ENCODE results near the gene TIAM2. TPM values are rescaled to one million over a fixed set of nuclear protein-coding genes. Genes with fewer than 3 reads are reported as not detected.

TIAM2 gene
- total and polyA plus RNA-seq, 2 experiments from 2014 or later: 5.5 to 16.9 TPM

GRCh38 chr6:155021680-155022079, 26.6 kb downstream of the TIAM2 start:
- no peaks in the 10 kb centered on the region for H3K79me2 ChIP-seq
- WGBS (ENCODE audit: low lambda C conversion rate, missing lambda C conversion rate): 61% methylated on average over 5 of the region's 5 CpGs
- H3K27me3 ChIP-seq: no peaks in the 10 kb centered on the region
- TF ChIP-seq EZH2phosphoT487 (IDR thresholded peaks at IDR 0.05; ENCODE audit: low read depth, severe bottlenecking, unreplicated experiment): no peak
- DNase-seq (ENCODE audit: low spot score): no peak
- no peak overlapping the region for H3K27ac ChIP-seq
- no peaks in the 10 kb centered on the region for H3K9me3 ChIP-seq (ENCODE audit: low read depth)
- H2AFZ ChIP-seq: no peak overlapping the region
- no peak overlapping the region for H3K4me2 ChIP-seq
- no peaks in the 10 kb centered on the region for H4K20me1 ChIP-seq (ENCODE audit: insufficient read depth, poor library complexity, severe bottlenecking)
- H3K4me1 ChIP-seq (ENCODE audit: insufficient read depth): no peaks in the 10 kb centered on the region
- H3K9me2 ChIP-seq (replicated peaks; ENCODE audit: insufficient read depth): no peaks in the 10 kb centered on the region
- no peaks in the 10 kb centered on the region for H3K36me3 ChIP-seq (replicated peaks; ENCODE audit: insufficient read depth, low read depth)
- H3K4me3 ChIP-seq: no peak overlapping the region

- Histone ChIP-seq H3K4me2 (no peak overlapping the region), H3K36me3 (replicated peaks; ENCODE audit: insufficient read depth, low read depth) (no peaks in the 10 kb centered on the region), H2AFZ (no peak overlapping the region), H4K20me1 (ENCODE audit: insufficient read depth, poor library complexity, severe bottlenecking) (no peaks in the 10 kb centered on the region), H3K4me1 (ENCODE audit: insufficient read depth) (no peaks in the 10 kb centered on the region), H3K4me3 (no peak overlapping the region), H3K9me2 (replicated peaks; ENCODE audit: insufficient read depth) (no peaks in the 10 kb centered on the region), H3K27me3 (no peaks in the 10 kb centered on the region), H3K79me2 (no peaks in the 10 kb centered on the region), H3K27ac (no peak overlapping the region), H3K9me3 (ENCODE audit: low read depth) (no peaks in the 10 kb centered on the region)
- WGBS (ENCODE audit: low lambda C conversion rate, missing lambda C conversion rate): 90% methylated on average over 7 of the region's 7 CpGs
- no peak for DNase-seq (ENCODE audit: low spot score)
- TF ChIP-seq EZH2 (IDR thresholded peaks at IDR 0.05; ENCODE audit: borderline replicate concordance): no peak
- no peak for TF ChIP-seq EZH2phosphoT487 (IDR thresholded peaks at IDR 0.05; ENCODE audit: low read depth, severe bottlenecking, unreplicated experiment)
- TF ChIP-seq CTCF (IDR thresholded peaks at IDR 0.05; ENCODE audit: poor library complexity): no peak
These were observed 27.6 kb downstream of the TIAM2 start for GRCh38 chr6:155022721-155023120.

- WGBS (ENCODE audit: low lambda C conversion rate, missing lambda C conversion rate): 77% methylated on average over 7 of the region's 7 CpGs
- Histone ChIP-seq H3K9me3 (ENCODE audit: low read depth) (no peaks in the 10 kb centered on the region), H3K36me3 (replicated peaks; ENCODE audit: insufficient read depth, low read depth) (no peaks in the 10 kb centered on the region), H4K20me1 (ENCODE audit: insufficient read depth, poor library complexity, severe bottlenecking) (no peaks in the 10 kb centered on the region), H3K27me3 (no peaks in the 10 kb centered on the region), H3K4me2 (no peak overlapping the region), H3K4me3 (no peak overlapping the region), H3K4me1 (ENCODE audit: insufficient read depth) (no peaks in the 10 kb centered on the region), H3K79me2 (no peaks in the 10 kb centered on the region), H3K9me2 (replicated peaks; ENCODE audit: insufficient read depth) (no peaks in the 10 kb centered on the region), H2AFZ (no peak overlapping the region), H3K27ac (no peak overlapping the region)
- no peak for TF ChIP-seq EZH2phosphoT487 (IDR thresholded peaks at IDR 0.05; ENCODE audit: low read depth, severe bottlenecking, unreplicated experiment)
- no peak for DNase-seq (ENCODE audit: low spot score)
These were observed 28.6 kb downstream of the TIAM2 start for GRCh38 chr6:155023717-155024116.

- WGBS (ENCODE audit: low lambda C conversion rate, missing lambda C conversion rate): 92% methylated on average over 2 of the region's 2 CpGs
These were observed 29.4 kb downstream of the TIAM2 start for GRCh38 chr6:155024391-155025027.

More at GRCh38 chr6:155024391-155025027, 29.4 kb downstream of the TIAM2 start:
- no peaks in the 10 kb centered on the region for H3K9me2 ChIP-seq (replicated peaks; ENCODE audit: insufficient read depth)
- no peaks in the 10 kb centered on the region for H3K79me2 ChIP-seq
- DNase-seq (ENCODE audit: low spot score): no peak
- no peaks in the 10 kb centered on the region for H3K4me1 ChIP-seq (ENCODE audit: insufficient read depth)
- H3K36me3 ChIP-seq (replicated peaks; ENCODE audit: insufficient read depth, low read depth): no peaks in the 10 kb centered on the region
- no peak for TF ChIP-seq CTCF (IDR thresholded peaks at IDR 0.05; ENCODE audit: poor library complexity)
- TF ChIP-seq EZH2 (IDR thresholded peaks at IDR 0.05; ENCODE audit: borderline replicate concordance): no peak
- TF ChIP-seq EZH2phosphoT487 (IDR thresholded peaks at IDR 0.05; ENCODE audit: low read depth, severe bottlenecking, unreplicated experiment): no peak
- no peak overlapping the region for H3K4me3 ChIP-seq
- H2AFZ ChIP-seq: no peak overlapping the region
- H3K27ac ChIP-seq: no peak overlapping the region
- H3K9me3 ChIP-seq (ENCODE audit: low read depth): no peaks in the 10 kb centered on the region
- H4K20me1 ChIP-seq (ENCODE audit: insufficient read depth, poor library complexity, severe bottlenecking): no peaks in the 10 kb centered on the region
- H3K4me2 ChIP-seq: no peak overlapping the region
- no peaks in the 10 kb centered on the region for H3K27me3 ChIP-seq

All from hepatocyte (in vitro differentiated cells).